MM.1S (cell line): Measurements from ENCODE around the gene DHRSX.

Experiments
- DNase-seq: peaks from one replicate; pipeline ENCODE4 v3.0.0-alpha.2; 2015
- H2AFZ ChIP-seq: fragments of 300-600 bp; sonication (generic); 2 replicates; pipeline ENCODE4 v1.6.0; 2016; ENCODE audit warnings: antibody characterized with exemption, low read length
- H3F3A ChIP-seq: fragments of 300-600 bp; sonication (generic); 2 replicates; pipeline ENCODE4 v1.6.1; 2016; ENCODE audit warnings: mild to moderate bottlenecking, antibody characterized with exemption, low read length, moderate library complexity, mixed read lengths; ENCODE audit not compliant: insufficient read depth
- H3K27ac ChIP-seq: fragments of 300-600 bp; sonication (generic); 2 replicates; pipeline ENCODE4 v1.5.1; 2016; ENCODE audit warnings: mild to moderate bottlenecking, low read length
- H3K27me3 ChIP-seq: fragments of 300-600 bp; sonication (generic); replicated peaks from 2 replicates; pipeline ENCODE4 v1.6.0; 2016; ENCODE audit warnings: low read length; ENCODE audit not compliant: insufficient read depth
- H3K36me3 ChIP-seq: fragments of 300-600 bp; sonication (generic); replicated peaks from 2 replicates; pipeline ENCODE4 v1.6.1; 2016; ENCODE audit warnings: mild to moderate bottlenecking, low read length, mixed read lengths; ENCODE audit not compliant: insufficient read depth
- H3K4me1 ChIP-seq: fragments of 300-600 bp; sonication (generic); 2 replicates; pipeline ENCODE4 v1.6.1; 2016; ENCODE audit warnings: low read length, mixed read lengths
- H3K4me2 ChIP-seq: fragments of 300-600 bp; sonication (generic); 2 replicates; pipeline ENCODE4 v1.6.0; 2016; ENCODE audit warnings: low read depth, low read length
- H3K4me3 ChIP-seq: fragments of 300-600 bp; sonication (generic); 2 replicates; pipeline ENCODE4 v1.5.1; 2016; ENCODE audit warnings: low read length, mixed read lengths
- H3K79me2 ChIP-seq: fragments of 300-600 bp; sonication (generic); 2 replicates; pipeline ENCODE4 v1.6.1; 2016; ENCODE audit warnings: mixed run types, low read length, mixed read lengths
- H3K9ac ChIP-seq: fragments of 300-600 bp; sonication (generic); 2 replicates; pipeline ENCODE4 v1.6.1; 2016; ENCODE audit warnings: low read length, mixed read lengths
- H3K9me2 ChIP-seq: fragments of 300-600 bp; sonication (generic); replicated peaks from 2 replicates; pipeline ENCODE4 v1.6.1; 2016; ENCODE audit warnings: mild to moderate bottlenecking, low read length, mixed read lengths; ENCODE audit not compliant: insufficient read depth
- H3K9me3 ChIP-seq: fragments of 300-600 bp; sonication (generic); replicated peaks from 2 replicates; pipeline ENCODE4 v1.6.1; 2016; ENCODE audit warnings: mild to moderate bottlenecking, low read length, mixed read lengths; ENCODE audit not compliant: insufficient read depth
- H4K20me1 ChIP-seq: fragments of 300-600 bp; sonication (generic); 2 replicates; pipeline ENCODE4 v1.6.1; 2016; ENCODE audit warnings: mild to moderate bottlenecking, low read length, moderate library complexity, mixed read lengths; ENCODE audit not compliant: insufficient read depth
- EZH2 ChIP-seq: fragments of 300-600 bp; sonication (generic); optimal IDR thresholded peaks from 2 replicates; pipeline ENCODE3; 2017; ENCODE audit warnings: low read depth, mild to moderate bottlenecking, antibody characterized with exemption, low read length, mixed read lengths
- EZH2phosphoT487 ChIP-seq: fragments of 300-600 bp; sonication (generic); IDR thresholded peaks from 2 replicates; pipeline ENCODE4 v1.6.1; 2018; ENCODE audit warnings: antibody characterized with exemption, low read length
- TF ChIP-seq, protein P1 (sequence below): fragments of 300-600 bp; sonication (generic); IDR thresholded peaks from 2 replicates; pipeline ENCODE4 v1.5.1; 2016; ENCODE audit warnings: antibody characterized with exemption, low read length, mixed read lengths

DHRSX gene

DNA sequence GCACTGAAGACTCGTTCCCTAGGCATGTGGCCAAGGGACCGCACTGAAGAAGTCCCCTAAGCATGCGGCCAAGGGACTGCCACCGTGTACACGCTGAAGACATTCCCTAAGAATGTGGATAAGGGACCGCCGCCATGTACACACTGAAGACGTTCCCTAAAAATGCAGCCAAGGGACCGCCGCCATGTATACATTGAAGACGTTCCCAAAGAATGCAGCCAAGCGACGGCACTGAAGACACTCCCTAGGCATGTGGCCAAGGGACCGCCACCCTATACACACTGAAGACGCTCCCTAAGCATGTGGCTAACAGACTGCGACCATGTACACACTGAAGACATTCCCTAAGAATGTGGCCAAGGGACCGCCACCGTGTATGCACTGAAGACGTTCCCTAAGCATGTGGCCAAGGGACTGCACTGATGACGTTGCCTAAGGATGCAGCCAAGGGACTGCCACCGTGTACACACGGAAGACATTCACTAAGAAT, 31.5 kb downstream of the DHRSX start:
- H3K79me2 ChIP-seq: no peaks in the 10 kb centered on the region
- H3K9me3 ChIP-seq: no peaks in the 10 kb centered on the region
- H3K36me3 ChIP-seq: no peaks in the 10 kb centered on the region

DNA sequence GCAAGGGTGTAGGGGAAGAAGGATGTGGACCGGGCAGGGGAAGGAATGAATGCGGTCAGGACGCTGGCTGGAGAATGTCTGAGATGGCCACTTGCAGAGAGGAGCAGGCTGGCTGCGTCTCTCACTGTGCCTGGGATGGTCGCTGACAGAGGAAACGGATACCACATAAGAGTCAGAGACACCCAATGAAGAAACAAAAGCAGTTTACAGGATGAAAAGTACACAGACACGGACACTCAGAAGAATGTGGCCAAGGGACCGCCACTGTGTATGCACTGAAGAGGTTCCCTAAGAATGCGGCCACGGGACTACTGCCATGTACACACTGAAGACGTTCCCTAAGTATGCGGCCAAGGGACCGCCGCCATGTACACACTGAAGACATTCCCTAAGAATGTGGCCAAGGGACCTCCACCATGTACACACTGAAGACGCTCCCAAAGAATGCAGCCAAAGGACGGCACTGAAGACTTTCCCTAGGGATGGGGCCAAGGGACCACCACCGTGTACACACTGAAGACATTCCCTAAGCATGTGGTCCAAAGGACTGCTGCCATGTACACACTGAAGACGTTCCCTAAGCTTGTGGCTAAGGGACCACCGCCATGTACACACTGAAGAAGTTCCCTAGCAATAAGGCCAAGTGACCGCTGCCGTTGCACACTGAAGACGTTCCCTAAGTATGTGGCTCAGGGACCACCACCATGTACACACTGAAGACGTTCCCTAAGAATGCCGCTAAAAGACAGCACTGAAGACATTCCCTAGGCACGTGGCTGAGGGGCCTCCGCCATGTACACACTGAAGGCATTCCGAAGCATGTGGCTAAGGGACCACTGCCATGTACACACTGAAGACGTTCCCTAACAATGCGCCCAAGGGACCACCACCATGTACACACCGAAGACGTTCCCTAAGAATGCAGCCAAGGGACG, 32.2 kb downstream of the DHRSX start:
- Histone ChIP-seq H2AFZ (no peak overlapping the region), H3K27me3 (no peaks in the 10 kb centered on the region), H4K20me1 (no peaks in the 10 kb centered on the region), H3K9me2 (no peaks in the 10 kb centered on the region), H3F3A (no peaks in the 10 kb centered on the region), H3K36me3 (no peaks in the 10 kb centered on the region), H3K79me2 (no peaks in the 10 kb centered on the region), H3K4me2 (no peak overlapping the region), H3K9ac (no peak overlapping the region), H3K27ac (no peak overlapping the region), H3K4me3 (no peak overlapping the region), H3K4me1 (no peaks in the 10 kb centered on the region), H3K9me3 (no peaks in the 10 kb centered on the region)
- TF ChIP-seq EZH2 (no peak), EZH2phosphoT487 (no peak)
- TF ChIP-seq, protein P1, sequence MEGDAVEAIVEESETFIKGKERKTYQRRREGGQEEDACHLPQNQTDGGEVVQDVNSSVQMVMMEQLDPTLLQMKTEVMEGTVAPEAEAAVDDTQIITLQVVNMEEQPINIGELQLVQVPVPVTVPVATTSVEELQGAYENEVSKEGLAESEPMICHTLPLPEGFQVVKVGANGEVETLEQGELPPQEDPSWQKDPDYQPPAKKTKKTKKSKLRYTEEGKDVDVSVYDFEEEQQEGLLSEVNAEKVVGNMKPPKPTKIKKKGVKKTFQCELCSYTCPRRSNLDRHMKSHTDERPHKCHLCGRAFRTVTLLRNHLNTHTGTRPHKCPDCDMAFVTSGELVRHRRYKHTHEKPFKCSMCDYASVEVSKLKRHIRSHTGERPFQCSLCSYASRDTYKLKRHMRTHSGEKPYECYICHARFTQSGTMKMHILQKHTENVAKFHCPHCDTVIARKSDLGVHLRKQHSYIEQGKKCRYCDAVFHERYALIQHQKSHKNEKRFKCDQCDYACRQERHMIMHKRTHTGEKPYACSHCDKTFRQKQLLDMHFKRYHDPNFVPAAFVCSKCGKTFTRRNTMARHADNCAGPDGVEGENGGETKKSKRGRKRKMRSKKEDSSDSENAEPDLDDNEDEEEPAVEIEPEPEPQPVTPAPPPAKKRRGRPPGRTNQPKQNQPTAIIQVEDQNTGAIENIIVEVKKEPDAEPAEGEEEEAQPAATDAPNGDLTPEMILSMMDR: no peak
- DNase-seq: no peak

More for the DNA sequence above, 31.5 kb downstream of the DHRSX start:
- H3K4me2 ChIP-seq: no peak overlapping the region
- H3K27me3 ChIP-seq: no peaks in the 10 kb centered on the region
- no peaks in the 10 kb centered on the region for H3F3A ChIP-seq
- TF ChIP-seq, protein P1: no peak
- TF ChIP-seq EZH2phosphoT487 (no peak), EZH2 (no peak)
- no peaks in the 10 kb centered on the region for H4K20me1 ChIP-seq
- H3K27ac ChIP-seq: no peak overlapping the region
- no peak for DNase-seq
- H3K4me1 ChIP-seq: no peaks in the 10 kb centered on the region
- no peaks in the 10 kb centered on the region for H3K9me2 ChIP-seq
- no peak overlapping the region for H3K9ac ChIP-seq
- no peak overlapping the region for H2AFZ ChIP-seq
- H3K4me3 ChIP-seq: no peak overlapping the region

DNA sequence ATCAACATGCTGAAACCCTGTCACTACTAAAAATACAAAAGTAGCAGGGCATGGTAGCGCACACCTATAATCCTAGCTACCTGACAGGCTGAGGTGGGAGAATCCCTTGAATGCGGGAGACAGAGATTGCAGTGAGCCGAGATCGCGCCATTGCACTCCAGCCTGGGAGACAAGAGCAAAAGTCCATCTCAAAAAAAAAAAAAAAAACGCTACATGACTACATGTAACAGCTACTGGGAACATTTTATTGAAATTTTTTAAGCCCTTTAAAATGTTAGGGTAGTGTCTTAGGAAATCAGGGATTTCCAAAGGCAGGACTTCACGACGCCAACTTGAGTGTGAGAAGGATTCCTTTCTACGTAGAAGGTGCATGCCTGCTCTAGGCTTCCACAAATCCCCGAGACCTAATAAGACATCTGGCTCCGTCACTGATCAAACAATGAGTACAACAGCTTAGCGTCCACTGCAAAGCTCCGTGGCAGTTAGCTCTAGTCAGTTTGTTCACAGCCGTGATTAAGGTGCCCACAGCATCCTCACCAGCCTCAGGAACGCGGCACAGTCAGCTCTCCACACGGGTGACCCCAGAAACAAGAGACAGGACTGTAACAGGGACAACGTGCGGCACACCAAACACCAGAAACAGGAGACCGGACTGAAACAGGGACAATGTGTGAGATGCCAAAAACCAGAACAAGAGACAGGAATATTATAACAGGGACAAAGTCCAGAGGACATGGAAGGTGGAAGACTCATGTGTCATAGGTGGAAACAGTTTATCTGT, 33.7 kb downstream of the DHRSX start:
- no peaks in the 10 kb centered on the region for H3K4me1 ChIP-seq
- DNase-seq: no peak
- TF ChIP-seq, protein P1: no peak
- TF ChIP-seq EZH2 (no peak), EZH2phosphoT487 (no peak)
- no peak overlapping the region for H3K4me3 ChIP-seq
- H3K9me3 ChIP-seq: no peaks in the 10 kb centered on the region
- H3K9me2 ChIP-seq: no peaks in the 10 kb centered on the region
- no peak overlapping the region for H3K4me2 ChIP-seq
- no peaks in the 10 kb centered on the region for H3F3A ChIP-seq
- no peaks in the 10 kb centered on the region for H3K27me3 ChIP-seq
- no peak overlapping the region for H3K27ac ChIP-seq
- no peaks in the 10 kb centered on the region for H4K20me1 ChIP-seq
- H2AFZ ChIP-seq: no peak overlapping the region
- no peaks in the 10 kb centered on the region for H3K79me2 ChIP-seq
- no peaks in the 10 kb centered on the region for H3K36me3 ChIP-seq
- no peak overlapping the region for H3K9ac ChIP-seq
